GM10266 (cell line): Measurements from ENCODE around the gene DSTN.
A peak's percentile ranks its signal among the peaks of the same experiment; 100 is the strongest.

Experiments used
- DNase-seq: peaks from one replicate; pipeline ENCODE4 v3.0.0; 2012; ENCODE audit errors: extremely low spot score
- CTCF ChIP-seq: IDR thresholded peaks from 2 replicates; pipeline ENCODE4 v1.5.1; 2012; ENCODE audit warnings: mild to moderate bottlenecking, low read depth; ENCODE audit not compliant: control insufficient read depth, insufficient read depth; ENCODE audit errors: missing control alignments

DSTN gene

GRCh38 chr20:17650301-17651128 is 80.6 kb downstream of the DSTN start:
- TF ChIP-seq CTCF, result no peak

GRCh38 chr20:17651129-17651759 is 81.4 kb downstream of the DSTN start:
- no peak for TF ChIP-seq CTCF
- no peak for DNase-seq

More at GRCh38 chr20:17650301-17651128, 80.6 kb downstream of the DSTN start:
- DNase-seq, result no peak

- DNase-seq, result no peak
- TF ChIP-seq CTCF, result peak; percentile 15
Observed at GRCh38 chr20:17651760-17652388, 82.0 kb downstream of the DSTN start.

- no peak for TF ChIP-seq CTCF
- DNase-seq, result no peak
Observed at GRCh38 chr20:17652411-17652810, 82.5 kb downstream of the DSTN start.

- no peak for DNase-seq
- no peak for TF ChIP-seq CTCF
Observed at GRCh38 chr20:17653835-17654648, 84.2 kb downstream of the DSTN start.

- DNase-seq, result no peak
- TF ChIP-seq CTCF, result peak; percentile 33
Observed at GRCh38 chr20:17654649-17655285, 84.9 kb downstream of the DSTN start.
